Activated CD4-positive, alpha-beta T cell treated with anti-CD3 and anti-CD28 coated beads, Interleukin-2, amount 50 U/mL, for 24 hours (primary cell): ENCODE measurements around the gene PRAMEF1.
"Not testable (repeated sequence)": the region's sequence is repeated elsewhere in the genome, so short reads cannot be mapped to it uniquely, and the experiment has no call there.

ENCODE experiments used
- DNase-seq, 2 donors: peaks; one replicate each; pipeline ENCODE4 v3.0.0-alpha.2; 2020; ENCODE audit warnings: low read depth in 1 of 2, low spot score in 1 of 2

The PRAMEF1 gene

DNA sequence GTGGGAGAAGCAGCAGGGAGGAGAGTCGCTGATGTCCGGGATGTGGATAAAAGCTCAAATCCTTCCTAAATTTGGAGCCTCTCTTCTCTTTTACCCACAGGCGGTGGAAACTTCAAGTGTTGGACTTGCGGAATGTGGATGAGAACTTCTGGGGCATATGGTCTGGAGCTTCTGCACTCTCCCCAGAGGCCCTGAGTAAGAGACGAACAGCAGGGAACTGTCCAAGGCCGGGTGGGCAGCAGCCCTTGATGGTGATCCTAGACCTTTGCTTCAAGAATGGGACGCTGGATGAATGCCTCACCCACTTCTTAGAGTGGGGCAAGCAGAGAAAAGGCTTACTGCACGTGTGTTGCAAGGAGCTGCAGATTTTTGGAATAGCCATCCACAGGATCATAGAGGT is 15.8 kb upstream of the PRAMEF1 start:
- no peak for DNase-seq

GRCh38 chr1:12776801-12777557 is 14.2 kb upstream of the PRAMEF1 start:
- no peak for DNase-seq

GRCh38 chr1:12778061-12778460 is 13.1 kb upstream of the PRAMEF1 start:
- no peak for DNase-seq

DNA sequence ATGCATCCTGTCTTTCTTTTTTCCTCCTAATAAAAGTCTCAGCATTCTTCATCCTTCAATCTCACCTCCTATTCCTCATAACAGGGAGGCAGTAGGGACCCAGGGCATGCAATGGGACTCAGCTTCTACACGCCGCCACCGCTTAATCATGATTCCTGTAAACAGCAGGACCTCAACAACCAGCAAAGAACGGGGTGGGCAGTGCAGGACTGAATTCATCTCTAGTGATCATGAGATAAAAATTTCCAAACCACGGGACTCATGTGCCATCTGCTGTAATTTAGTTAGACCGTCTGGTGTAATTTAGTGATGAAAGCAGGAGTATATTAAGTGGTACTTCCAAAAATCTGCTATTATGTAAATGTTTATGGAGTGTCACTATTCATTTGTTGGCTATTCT is 12.3 kb upstream of the PRAMEF1 start:
- DNase-seq, result no peak

GRCh38 chr1:12781488-12781887 is 9.7 kb upstream of the PRAMEF1 start:
- DNase-seq, result not testable (repeated sequence)

DNA sequence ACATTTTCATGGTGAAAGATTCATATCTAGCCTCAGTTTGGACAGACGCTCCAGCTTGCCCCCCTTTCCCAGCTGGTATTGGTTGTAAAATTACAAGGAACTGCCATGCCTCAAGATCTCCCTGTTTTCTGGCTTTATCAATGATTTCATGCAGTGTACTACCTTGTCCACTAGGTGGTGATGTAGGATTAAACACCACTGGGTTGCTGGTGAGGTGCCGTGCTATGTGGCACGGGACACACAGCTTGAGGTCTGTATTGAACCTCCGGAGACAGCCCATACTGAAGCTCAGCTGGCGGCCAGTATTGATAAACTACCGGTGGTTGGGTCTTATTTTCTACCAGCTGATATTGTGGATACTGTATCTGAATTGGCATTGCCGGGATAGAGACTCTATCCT is 7.4 kb upstream of the PRAMEF1 start:
- not testable (repeated sequence) for DNase-seq

- DNase-seq, result not testable (repeated sequence)
Measured at GRCh38 chr1:12784729-12785128, 6.5 kb upstream of the PRAMEF1 start.

- DNase-seq, result no peak
Measured at GRCh38 chr1:12798911-12799310, 7.7 kb downstream of the PRAMEF1 start.

DNA sequence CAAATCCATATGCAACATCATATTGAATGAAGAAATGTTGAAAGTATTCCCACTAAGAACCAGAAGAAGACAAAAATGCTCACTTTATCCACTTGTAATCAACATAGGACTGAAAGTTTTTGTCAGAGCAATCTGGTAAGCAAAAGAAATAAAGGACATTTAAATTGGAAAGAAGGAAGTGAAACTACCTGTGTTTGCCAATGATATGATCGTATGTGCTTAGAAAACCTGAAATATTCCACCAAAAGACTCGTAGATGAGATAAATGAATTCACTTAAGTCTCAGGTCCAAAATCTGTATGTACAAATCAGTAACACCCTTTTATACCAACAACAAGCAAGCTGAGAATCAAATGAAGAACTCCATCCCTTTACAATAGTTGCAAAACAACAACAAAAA is 8.5 kb downstream of the PRAMEF1 start:
- no peak for DNase-seq

DNA sequence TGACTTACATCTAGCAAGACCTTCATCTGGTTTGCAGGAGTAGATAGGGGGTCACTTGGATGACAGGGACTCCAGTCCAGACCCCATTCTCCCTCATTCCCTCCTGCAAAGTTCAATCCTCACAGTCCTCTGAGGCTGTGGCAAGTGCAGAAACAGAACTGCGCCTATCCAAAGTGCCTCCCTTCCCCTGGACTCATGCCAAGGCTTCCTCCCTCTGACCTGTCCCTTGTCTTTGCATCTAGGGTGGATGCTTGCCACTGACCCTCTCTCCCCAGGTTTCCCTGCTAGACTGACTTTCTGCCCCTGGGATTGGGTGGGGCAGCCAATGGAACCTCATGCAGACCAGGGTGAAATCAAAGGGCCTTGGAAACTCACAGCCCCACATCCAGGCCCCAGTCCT is 18.7 kb downstream of the PRAMEF1 start:
- no peak for DNase-seq

- no peak for DNase-seq
Measured at GRCh38 chr1:12810691-12811408, 19.7 kb downstream of the PRAMEF1 start.

DNA sequence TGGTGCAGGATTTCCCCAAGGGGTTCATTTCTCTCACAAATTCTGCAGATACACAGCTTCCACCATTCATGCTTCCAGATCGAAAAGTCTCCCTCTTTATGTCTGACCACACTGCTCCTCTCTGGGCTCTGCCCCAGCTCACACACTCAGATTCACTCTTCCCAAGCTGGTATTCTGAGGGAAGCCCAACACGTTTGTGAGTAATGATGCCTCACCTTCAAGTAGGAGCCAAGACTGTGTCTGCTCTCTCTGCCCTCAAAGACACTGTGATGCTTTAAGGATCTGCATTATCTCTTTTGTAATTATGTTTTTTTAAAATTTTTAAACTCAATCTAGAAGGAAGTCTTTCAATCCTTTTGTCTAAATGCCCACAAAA is 20.2 kb downstream of the PRAMEF1 start:
- DNase-seq, result no peak

GRCh38 chr1:12819061-12819460 is 27.9 kb downstream of the PRAMEF1 start:
- DNase-seq, result not testable (repeated sequence)

GRCh38 chr1:12831310-12831709 is 40.1 kb downstream of the PRAMEF1 start, which contains the start of gene PRAMEF11:
TSS of gene PRAMEF11 (minus strand) at chr1:12831410. CDS start at chr1:12828789, 2,621 bp downstream.
- DNase-seq, result not testable (repeated sequence)

- DNase-seq, result not testable (repeated sequence)
Measured at GRCh38 chr1:12833251-12833650, 42.1 kb downstream of the PRAMEF1 start.
